Activated naive CD8-positive, alpha-beta T cell treated with anti-CD3 and anti-CD28 coated beads, Interleukin-2, amount 10 ng/mL, durations not matched to agents 7 days and 5 days (primary cell): Measurements from ENCODE around the gene ITPKB. TPM values are rescaled to one million over a fixed set of nuclear protein-coding genes. Genes with fewer than 3 reads are reported as not detected.

ENCODE experiments used
- ATAC-seq: fragments of 150-1000 bp; cut with Tn5 transposase; one replicate; pipeline ENCODE4 v1.10.0; 2021; ENCODE audit warnings: low read depth, moderate library complexity
- POLR2A ChIA-PET: fragments of 350-600 bp; sonication (Branson Sonifier 250); formaldehyde crosslinking; loops from one replicate; lab custom pipeline; 2021; ENCODE audit warnings: antibody characterized with exemption; lab: Charles Lee
- DNase-seq: peaks from one replicate; pipeline ENCODE4 v3.0.0; 2021
- H3K27ac Mint-ChIP-seq: one replicate; pipeline ENCODE4 v1.8.0; 2022; ENCODE audit warnings: mild to moderate bottlenecking, mixed read lengths
- H3K27me3 Mint-ChIP-seq: one replicate; pipeline ENCODE4 v1.8.0; 2022; ENCODE audit warnings: mild to moderate bottlenecking, moderate library complexity, mixed read lengths
- H3K36me3 Mint-ChIP-seq: one replicate; pipeline ENCODE4 v1.8.0; 2021; ENCODE audit warnings: mild to moderate bottlenecking, mixed read lengths
- H3K4me1 Mint-ChIP-seq: one replicate; pipeline ENCODE4 v1.8.0; 2021; ENCODE audit warnings: mixed read lengths
- H3K4me3 Mint-ChIP-seq: one replicate; pipeline ENCODE4 v1.8.0; 2022; ENCODE audit warnings: mild to moderate bottlenecking, moderate library complexity, mixed read lengths
- H3K9me3 Mint-ChIP-seq: one replicate; pipeline ENCODE4 v1.8.0; 2021; ENCODE audit warnings: mixed read lengths
- total RNA-seq, 2 experiments: library from RNA; stranded (reverse); gene quantifications; one replicate each; pipeline ENCODE4 v1.2.3, GENCODE V29; 2021

The ITPKB gene
- total RNA-seq, 2 experiments from 2014 or later = 75.3 to 76.9 TPM

- POLR2A ChIA-PET = interaction anchor here (1.0 kb wide), 1 partner anchor 29 kb away, joined by 3 read pairs; no protein-coding TSS in a partner anchor
- Mint-ChIP-seq H3K4me1 (peaks cover 53% of the 10 kb centered on the region), H3K27ac (no peak overlapping the region), H3K9me3 (no peaks in the 10 kb centered on the region), H3K36me3 (peaks cover 11% of the 10 kb centered on the region), H3K27me3 (no peaks in the 10 kb centered on the region), H3K4me3 (no peak overlapping the region)
- no peak for DNase-seq
- ATAC-seq = no peak
Measured at GRCh38 chr1:226651041-226651731, 87.9 kb downstream of the ITPKB start.

- POLR2A ChIA-PET = no interaction called here
- H3K4me1 Mint-ChIP-seq = peaks cover 53% of the 10 kb centered on the region
- no peaks in the 10 kb centered on the region for H3K9me3 Mint-ChIP-seq
- no peak overlapping the region for H3K4me3 Mint-ChIP-seq
- no peak overlapping the region for H3K27ac Mint-ChIP-seq
- DNase-seq (no peak), ATAC-seq (no peak)
- H3K36me3 Mint-ChIP-seq = peaks cover 11% of the 10 kb centered on the region
- H3K27me3 Mint-ChIP-seq = no peaks in the 10 kb centered on the region
Measured at GRCh38 chr1:226650236-226650841, 88.7 kb downstream of the ITPKB start.

- DNase-seq = peak; percentile 44
- no peak for ATAC-seq
- H3K9me3 Mint-ChIP-seq = no peaks in the 10 kb centered on the region
- H3K4me1 Mint-ChIP-seq = peaks cover 52% of the 10 kb centered on the region
- POLR2A ChIA-PET = no interaction called here
- H3K27me3 Mint-ChIP-seq = no peaks in the 10 kb centered on the region
- H3K36me3 Mint-ChIP-seq = peaks cover 11% of the 10 kb centered on the region
- no peak overlapping the region for H3K4me3 Mint-ChIP-seq
- peak overlapping the region; percentile 68 for H3K27ac Mint-ChIP-seq
Measured at GRCh38 chr1:226649780-226650179, 89.3 kb downstream of the ITPKB start.

GRCh38 chr1:226649244-226649643, 89.8 kb downstream of the ITPKB start:
- Mint-ChIP-seq H3K36me3 (peaks cover 11% of the 10 kb centered on the region), H3K27ac (peak overlapping the region; percentile 5), H3K9me3 (no peaks in the 10 kb centered on the region), H3K4me3 (no peak overlapping the region), H3K27me3 (no peaks in the 10 kb centered on the region), H3K4me1 (peaks cover 52% of the 10 kb centered on the region)
- POLR2A ChIA-PET = no interaction called here
- DNase-seq (no peak), ATAC-seq (no peak)

GRCh38 chr1:226648421-226648820, 90.7 kb downstream of the ITPKB start:
- Mint-ChIP-seq H3K27me3 (no peaks in the 10 kb centered on the region), H3K36me3 (peaks cover 11% of the 10 kb centered on the region), H3K9me3 (no peaks in the 10 kb centered on the region), H3K4me1 (peaks cover 52% of the 10 kb centered on the region), H3K27ac (no peak overlapping the region), H3K4me3 (no peak overlapping the region)
- DNase-seq (no peak), ATAC-seq (no peak)
- POLR2A ChIA-PET = no interaction called here

- Mint-ChIP-seq H3K4me3 (no peak overlapping the region), H3K9me3 (no peaks in the 10 kb centered on the region), H3K36me3 (peaks cover 11% of the 10 kb centered on the region), H3K4me1 (peaks cover 52% of the 10 kb centered on the region), H3K27me3 (no peaks in the 10 kb centered on the region), H3K27ac (no peak overlapping the region)
- POLR2A ChIA-PET = no interaction called here
- DNase-seq (no peak), ATAC-seq (no peak)
Measured at GRCh38 chr1:226647719-226648118, 91.4 kb downstream of the ITPKB start.

- Mint-ChIP-seq H3K9me3 (no peaks in the 10 kb centered on the region), H3K27me3 (no peaks in the 10 kb centered on the region), H3K27ac (peak overlapping the region; percentile 38), H3K4me1 (peaks cover 52% of the 10 kb centered on the region), H3K36me3 (peaks cover 11% of the 10 kb centered on the region), H3K4me3 (no peak overlapping the region)
- POLR2A ChIA-PET = no interaction called here
- no peak for DNase-seq
- ATAC-seq = no peak
Measured at GRCh38 chr1:226646870-226647449, 92.1 kb downstream of the ITPKB start.

GRCh38 chr1:226646026-226646869, 92.8 kb downstream of the ITPKB start:
- H3K9me3 Mint-ChIP-seq = no peaks in the 10 kb centered on the region
- peaks cover 11% of the 10 kb centered on the region for H3K36me3 Mint-ChIP-seq
- no peak for DNase-seq
- no peak for ATAC-seq
- POLR2A ChIA-PET = interaction anchor here (1.3 kb wide), 1 partner anchor 17 kb away, joined by 3 read pairs; no protein-coding TSS in a partner anchor
- H3K4me3 Mint-ChIP-seq = peak overlapping the region; percentile 20
- H3K4me1 Mint-ChIP-seq = peaks cover 52% of the 10 kb centered on the region
- no peaks in the 10 kb centered on the region for H3K27me3 Mint-ChIP-seq
- peak overlapping the region; percentile 90 for H3K27ac Mint-ChIP-seq

GRCh38 chr1:226645279-226645976, 93.7 kb downstream of the ITPKB start:
- POLR2A ChIA-PET = interaction anchor here (0.5 to 2.3 kb wide), 4 partner anchors 8 to 94 kb away, joined by 3 to 9 read pairs (median 3); partner anchors contain the start of gene ITPKB
- Mint-ChIP-seq H3K27ac (peak overlapping the region; percentile 90), H3K4me3 (peak overlapping the region; percentile 59), H3K4me1 (peaks cover 47% of the 10 kb centered on the region), H3K27me3 (no peaks in the 10 kb centered on the region), H3K36me3 (peaks cover 10% of the 10 kb centered on the region), H3K9me3 (no peaks in the 10 kb centered on the region)
- DNase-seq = peak; percentile 55
- peak; percentile 62 for ATAC-seq

GRCh38 chr1:226644541-226645176, 94.4 kb downstream of the ITPKB start:
- Mint-ChIP-seq H3K9me3 (no peaks in the 10 kb centered on the region), H3K4me1 (peaks cover 40% of the 10 kb centered on the region), H3K27ac (peak overlapping the region; percentile 90), H3K27me3 (no peaks in the 10 kb centered on the region), H3K36me3 (peaks cover 11% of the 10 kb centered on the region), H3K4me3 (peak overlapping the region; percentile 72)
- POLR2A ChIA-PET = interaction anchor here (1.3 to 2.3 kb wide), 4 partner anchors 9 to 68 kb away, joined by 3 to 9 read pairs (median 5); no protein-coding TSS in a partner anchor
- peak; percentile 41 for DNase-seq
- no peak for ATAC-seq

- ATAC-seq = peak; percentile 49
- H3K27ac Mint-ChIP-seq = peak overlapping the region; percentile 90
- peaks cover 36% of the 10 kb centered on the region for H3K4me1 Mint-ChIP-seq
- H3K4me3 Mint-ChIP-seq = peak overlapping the region; percentile 72
- H3K27me3 Mint-ChIP-seq = no peaks in the 10 kb centered on the region
- peaks cover 7% of the 10 kb centered on the region for H3K36me3 Mint-ChIP-seq
- DNase-seq = peak; percentile 57
- POLR2A ChIA-PET = interaction anchor here (1.0 to 2.3 kb wide), 6 partner anchors 10 to 184 kb away, joined by 3 to 9 read pairs (median 3); partner anchors contain the start of gene ITPKB
- H3K9me3 Mint-ChIP-seq = no peaks in the 10 kb centered on the region
Measured at GRCh38 chr1:226643611-226644540, 95.2 kb downstream of the ITPKB start.
